Loucy (cell line): ENCODE measurements around the gene SMIM5.

ENCODE experiments used
- H2AFZ ChIP-seq: fragments of 200-600 bp; sonication (generic); 2 replicates; pipeline ENCODE4 v1.6.0; 2016; ENCODE audit warnings: antibody characterized with exemption, mild to moderate bottlenecking, low read length, moderate library complexity
- H3F3A ChIP-seq: fragments of 200-600 bp; 2 replicates; pipeline ENCODE4 v1.6.0; 2016; ENCODE audit warnings: antibody characterized with exemption, low read depth, mild to moderate bottlenecking
- H3K27me3 ChIP-seq: fragments of 200-600 bp; sonication (generic); 2 replicates; pipeline ENCODE4 v1.6.1; 2014; ENCODE audit warnings: low read length, mild to moderate bottlenecking; ENCODE audit not compliant: insufficient read depth, poor library complexity, severe bottlenecking
- H3K36me3 ChIP-seq: fragments of 200-600 bp; sonication (generic); 2 replicates; pipeline ENCODE4 v1.6.1; 2016; ENCODE audit warnings: low read length; ENCODE audit not compliant: insufficient read depth
- H3K4me1 ChIP-seq: fragments of 200-600 bp; sonication (generic); 2 replicates; pipeline ENCODE4 v1.5.1; 2014; ENCODE audit warnings: low read length, mild to moderate bottlenecking; ENCODE audit not compliant: insufficient read depth, poor library complexity, severe bottlenecking
- H3K4me2 ChIP-seq: fragments of 200-600 bp; sonication (generic); 2 replicates; pipeline ENCODE4 v1.6.0; 2014; ENCODE audit warnings: antibody characterized with exemption, low read length, low read depth, mild to moderate bottlenecking; ENCODE audit not compliant: poor library complexity, severe bottlenecking
- H3K4me3 ChIP-seq: fragments of 200-600 bp; sonication (generic); 2 replicates; pipeline ENCODE4 v1.5.1; 2014; ENCODE audit warnings: low read length, mild to moderate bottlenecking, mixed read lengths; ENCODE audit not compliant: poor library complexity, severe bottlenecking
- H3K79me2 ChIP-seq: fragments of 200-600 bp; sonication (generic); 2 replicates; pipeline ENCODE4 v1.6.1; 2014; ENCODE audit warnings: low read length; ENCODE audit not compliant: insufficient read depth
- H3K9ac ChIP-seq: fragments of 200-600 bp; sonication (generic); 2 replicates; pipeline ENCODE4 v1.6.0; 2014; ENCODE audit warnings: mild to moderate bottlenecking, low read depth, low read length, moderate library complexity; ENCODE audit not compliant: poor library complexity, severe bottlenecking
- H3K9me2 ChIP-seq: fragments of 200-600 bp; sonication (generic); replicated peaks from 2 replicates; pipeline ENCODE4 v1.6.1; 2016; ENCODE audit warnings: low read depth, low read length, mixed read lengths
- H3K9me3 ChIP-seq: fragments of 200-600 bp; sonication (generic); 2 replicates; pipeline ENCODE4 v1.6.1; 2014; ENCODE audit warnings: mild to moderate bottlenecking, antibody characterized with exemption, low read length, low read depth; ENCODE audit not compliant: insufficient read depth
- H4K20me1 ChIP-seq: fragments of 200-600 bp; sonication (generic); 2 replicates; pipeline ENCODE4 v1.6.0; 2014; ENCODE audit warnings: antibody characterized with exemption, low read length, mild to moderate bottlenecking; ENCODE audit not compliant: insufficient read depth, poor library complexity, severe bottlenecking
- EZH2phosphoT487 ChIP-seq: fragments of 200-600 bp; IDR thresholded peaks from 2 replicates; pipeline ENCODE4 v1.6.1; 2018; ENCODE audit warnings: antibody characterized with exemption, mild to moderate bottlenecking, moderate library complexity, borderline replicate concordance
- TF ChIP-seq, protein P1 (sequence below): fragments of 200-600 bp; sonication (generic); conservative IDR thresholded peaks from 2 replicates; pipeline ENCODE4 v1.5.1; 2014; ENCODE audit warnings: mild to moderate bottlenecking, antibody characterized with exemption, low read length

SMIM5 gene

DNA sequence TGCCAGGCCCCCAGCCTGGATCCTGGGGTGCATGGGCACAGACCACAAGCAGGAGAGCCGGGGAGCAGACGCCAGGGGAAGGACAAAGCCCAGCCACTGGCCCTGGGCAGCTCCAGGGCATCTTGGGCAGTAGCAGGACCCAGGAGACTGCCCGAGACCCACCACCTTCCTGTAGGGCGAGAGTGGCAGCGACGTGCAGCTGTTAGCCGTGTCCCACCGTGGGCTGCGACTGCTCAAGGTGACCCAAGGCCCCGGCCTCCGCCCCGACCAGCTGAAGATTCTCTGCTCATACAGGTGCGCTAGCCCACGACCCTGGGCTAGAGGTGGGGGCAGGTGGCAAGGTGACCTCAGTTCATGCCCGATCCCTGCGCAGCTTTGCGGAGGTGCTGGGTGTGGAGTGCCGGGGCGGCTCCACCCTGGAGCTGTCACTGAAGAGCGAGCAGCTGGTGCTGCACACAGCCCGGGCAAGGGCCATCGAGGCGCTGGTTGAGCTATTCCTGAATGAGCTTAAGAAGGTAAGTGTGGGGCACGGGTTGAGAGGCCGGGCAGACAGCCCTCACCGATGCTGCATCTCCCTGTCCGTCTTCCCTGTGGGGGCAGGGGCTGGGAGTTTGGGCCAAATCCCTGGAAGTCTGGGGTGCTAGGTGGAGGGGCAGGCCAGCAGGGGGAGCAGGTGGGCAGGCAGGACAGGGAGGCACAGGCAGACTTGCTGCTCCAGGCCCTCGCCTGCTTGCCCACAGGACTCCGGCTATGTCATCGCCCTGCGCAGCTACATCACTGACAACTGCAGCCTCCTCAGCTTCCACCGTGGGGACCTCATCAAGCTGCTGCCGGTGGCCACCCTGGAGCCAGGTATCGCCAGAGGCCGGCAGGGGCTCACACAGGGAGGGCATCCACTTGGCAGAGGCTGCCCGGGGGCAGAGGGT, 13.5 kb upstream of the SMIM5 start:
- Histone ChIP-seq H3K27me3 (no peaks in the 10 kb centered on the region), H3K9ac (no peak overlapping the region), H3F3A (no peaks in the 10 kb centered on the region), H2AFZ (no peak overlapping the region), H3K36me3 (no peaks in the 10 kb centered on the region), H3K9me3 (no peaks in the 10 kb centered on the region), H3K4me3 (no peak overlapping the region), H3K4me2 (no peak overlapping the region), H3K9me2 (no peaks in the 10 kb centered on the region), H3K79me2 (no peaks in the 10 kb centered on the region), H3K4me1 (peaks cover 7% of the 10 kb centered on the region), H4K20me1 (no peaks in the 10 kb centered on the region)
- TF ChIP-seq, protein P1, sequence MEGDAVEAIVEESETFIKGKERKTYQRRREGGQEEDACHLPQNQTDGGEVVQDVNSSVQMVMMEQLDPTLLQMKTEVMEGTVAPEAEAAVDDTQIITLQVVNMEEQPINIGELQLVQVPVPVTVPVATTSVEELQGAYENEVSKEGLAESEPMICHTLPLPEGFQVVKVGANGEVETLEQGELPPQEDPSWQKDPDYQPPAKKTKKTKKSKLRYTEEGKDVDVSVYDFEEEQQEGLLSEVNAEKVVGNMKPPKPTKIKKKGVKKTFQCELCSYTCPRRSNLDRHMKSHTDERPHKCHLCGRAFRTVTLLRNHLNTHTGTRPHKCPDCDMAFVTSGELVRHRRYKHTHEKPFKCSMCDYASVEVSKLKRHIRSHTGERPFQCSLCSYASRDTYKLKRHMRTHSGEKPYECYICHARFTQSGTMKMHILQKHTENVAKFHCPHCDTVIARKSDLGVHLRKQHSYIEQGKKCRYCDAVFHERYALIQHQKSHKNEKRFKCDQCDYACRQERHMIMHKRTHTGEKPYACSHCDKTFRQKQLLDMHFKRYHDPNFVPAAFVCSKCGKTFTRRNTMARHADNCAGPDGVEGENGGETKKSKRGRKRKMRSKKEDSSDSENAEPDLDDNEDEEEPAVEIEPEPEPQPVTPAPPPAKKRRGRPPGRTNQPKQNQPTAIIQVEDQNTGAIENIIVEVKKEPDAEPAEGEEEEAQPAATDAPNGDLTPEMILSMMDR, result peak; percentile 63
- TF ChIP-seq EZH2phosphoT487, result no peak

DNA sequence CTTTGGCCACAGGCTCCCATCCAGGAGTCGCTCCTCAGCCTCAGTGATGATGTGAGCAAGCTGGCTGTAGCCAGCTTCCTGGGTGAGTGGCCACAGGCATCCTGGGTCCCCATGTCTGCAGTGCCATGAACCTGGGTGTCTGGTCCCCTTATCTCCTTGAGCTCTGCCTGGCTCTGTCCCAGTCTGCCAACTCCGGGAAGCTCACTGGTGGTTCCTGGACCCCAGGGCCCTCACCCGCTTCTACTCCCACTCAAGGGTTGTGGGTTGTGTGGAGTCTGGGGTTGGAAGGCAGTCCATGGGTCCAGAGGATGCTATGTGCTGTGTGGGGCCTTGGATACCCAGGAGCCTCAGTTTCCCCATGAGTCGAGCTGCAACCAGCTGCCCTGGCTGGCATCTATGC, 11.7 kb upstream of the SMIM5 start:
- Histone ChIP-seq H3K4me1 (peaks cover 2% of the 10 kb centered on the region), H3K4me2 (no peak overlapping the region), H2AFZ (no peak overlapping the region), H3K9ac (no peak overlapping the region), H3F3A (no peaks in the 10 kb centered on the region), H3K4me3 (no peak overlapping the region), H4K20me1 (no peaks in the 10 kb centered on the region), H3K79me2 (no peaks in the 10 kb centered on the region), H3K9me3 (no peaks in the 10 kb centered on the region), H3K36me3 (no peaks in the 10 kb centered on the region), H3K27me3 (no peaks in the 10 kb centered on the region), H3K9me2 (no peaks in the 10 kb centered on the region)
- TF ChIP-seq, protein P1, result no peak
- TF ChIP-seq EZH2phosphoT487, result no peak

DNA sequence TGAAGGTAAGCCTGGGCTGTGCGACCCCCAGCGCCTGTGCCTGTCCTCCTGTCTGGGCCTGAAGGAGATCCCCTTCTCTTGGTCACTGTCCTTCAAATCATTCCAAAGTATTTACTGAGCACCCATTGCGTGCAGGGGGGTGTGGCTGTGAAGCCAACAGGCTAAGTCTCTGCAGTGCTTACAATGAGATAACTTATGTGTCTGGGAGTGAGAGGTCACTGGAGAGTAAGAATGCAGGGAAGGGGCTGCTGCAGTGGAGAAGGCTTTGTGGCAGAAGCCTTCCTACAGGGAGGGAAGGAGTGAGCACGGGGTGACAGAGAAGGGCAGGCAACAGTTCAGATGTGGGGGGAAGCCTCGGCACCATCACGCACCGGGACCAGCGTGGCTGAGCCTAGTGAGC, 11.2 kb upstream of the SMIM5 start:
- no peaks in the 10 kb centered on the region for H3K4me1 ChIP-seq
- no peaks in the 10 kb centered on the region for H3K9me2 ChIP-seq
- no peaks in the 10 kb centered on the region for H3K36me3 ChIP-seq
- H3K79me2 ChIP-seq, result no peaks in the 10 kb centered on the region
- no peaks in the 10 kb centered on the region for H3K27me3 ChIP-seq
- no peak overlapping the region for H3K4me3 ChIP-seq
- no peaks in the 10 kb centered on the region for H3F3A ChIP-seq
- no peaks in the 10 kb centered on the region for H4K20me1 ChIP-seq
- TF ChIP-seq, protein P1, result no peak
- no peak for TF ChIP-seq EZH2phosphoT487
- no peaks in the 10 kb centered on the region for H3K9me3 ChIP-seq
- no peak overlapping the region for H3K9ac ChIP-seq
- H3K4me2 ChIP-seq, result no peak overlapping the region
- no peak overlapping the region for H2AFZ ChIP-seq
